ENCODE data around the gene PYROXD2.

PYROXD2 gene

DNA sequence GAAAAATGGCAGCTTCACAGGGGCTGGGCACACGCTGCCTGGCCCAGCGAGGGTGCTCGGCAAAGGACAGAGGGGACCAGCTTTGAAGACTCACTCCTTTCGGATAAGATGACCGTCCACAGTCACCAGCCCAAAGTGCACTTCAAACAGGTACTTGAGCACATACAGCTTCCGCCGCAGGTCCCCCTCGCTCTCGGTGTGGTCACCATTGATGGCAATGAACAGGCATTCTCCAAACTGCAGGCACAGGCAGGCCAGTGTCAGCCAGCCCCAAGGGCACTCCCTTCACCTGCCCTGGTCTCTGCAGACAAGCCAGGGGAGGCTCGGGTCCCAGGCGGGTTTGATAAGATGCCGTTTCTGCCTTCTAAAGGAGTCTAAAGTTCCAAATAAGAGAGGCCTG is 20.2 kb upstream of the PYROXD2 start:
- no peak for DNase-seq (ENCODE audit: low read depth in 2 of 2)

DNA sequence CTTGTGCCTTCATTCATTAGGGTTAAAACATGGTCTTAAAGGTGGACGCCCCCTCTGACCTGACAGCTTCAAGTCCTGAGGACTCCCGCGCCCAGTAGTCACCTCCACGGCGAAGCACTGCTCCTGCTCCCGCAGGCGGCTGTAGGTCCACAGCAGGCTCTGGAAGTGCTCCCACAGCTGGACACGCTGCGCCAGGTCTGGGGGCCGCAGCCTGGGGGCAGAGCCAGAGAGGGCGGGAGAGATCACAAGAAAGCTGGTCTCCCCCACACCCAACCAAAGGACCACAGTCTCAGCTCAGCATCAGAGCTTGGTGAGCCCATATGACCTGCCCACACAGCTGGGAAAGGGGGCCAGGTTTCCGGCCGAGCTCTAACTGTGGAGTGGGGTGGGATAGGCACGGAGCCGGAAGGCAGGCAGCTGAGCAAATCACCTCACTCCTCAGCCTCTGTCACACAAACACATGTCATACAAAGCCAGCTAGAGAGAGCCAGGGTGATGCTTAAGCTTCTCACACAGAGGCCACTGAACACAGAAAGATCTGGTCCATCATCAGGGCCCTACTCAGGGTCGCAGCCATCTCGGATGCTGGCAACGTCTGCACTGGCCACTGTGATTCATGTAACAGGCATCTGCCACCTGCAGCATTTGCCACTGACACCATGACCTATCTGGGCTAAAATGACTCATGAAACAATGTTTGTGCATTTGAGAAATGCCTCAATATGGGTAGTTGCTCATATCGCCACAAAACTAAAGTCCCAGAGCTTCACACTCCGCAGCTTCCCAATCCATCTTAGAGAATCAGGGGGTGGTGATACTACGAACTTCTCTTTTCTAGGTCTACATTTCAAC is 19.1 kb upstream of the PYROXD2 start:
- no peak for DNase-seq (ENCODE audit: low read depth in 2 of 2)

DNA sequence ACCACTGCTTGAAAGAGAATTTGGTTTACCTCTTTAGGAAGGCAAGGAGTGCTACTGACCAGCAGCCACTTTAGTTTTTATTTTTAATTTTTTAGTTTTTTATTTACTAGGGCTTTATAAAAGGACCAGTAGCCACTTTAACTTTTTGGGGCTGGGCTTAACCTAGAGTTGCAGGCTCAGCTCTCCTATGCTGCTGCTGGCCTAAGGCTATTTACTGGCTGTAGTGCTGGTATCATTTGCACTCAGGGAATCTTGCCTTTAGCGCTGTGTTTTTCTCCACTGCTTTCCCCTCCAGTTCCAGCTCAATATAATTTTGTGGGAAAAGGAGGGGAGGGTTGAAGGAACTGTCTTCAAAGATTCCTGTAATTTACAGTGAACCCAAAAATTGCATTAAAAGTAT is 18.4 kb upstream of the PYROXD2 start:
- DNase-seq (ENCODE audit: low read depth in 2 of 2), result no peak

DNA sequence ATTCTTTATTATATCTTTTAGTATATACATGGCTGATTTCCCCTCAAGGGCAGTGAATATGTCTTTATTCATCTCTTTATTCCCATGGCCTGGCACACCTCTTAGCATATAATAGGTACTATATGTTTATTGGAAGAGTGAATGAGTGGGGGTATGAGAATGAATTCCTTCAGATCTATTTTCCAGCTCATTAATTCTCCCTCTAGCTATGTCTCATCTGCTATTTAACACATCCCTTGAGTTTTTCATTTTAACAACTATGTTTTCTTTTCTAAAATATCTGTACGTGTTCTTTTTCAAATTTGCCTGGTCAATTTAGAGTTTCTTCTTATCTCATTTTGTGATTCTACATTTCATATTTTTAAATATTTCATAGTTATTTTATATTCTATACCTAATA is 17.3 kb upstream of the PYROXD2 start:
- no peak for DNase-seq (ENCODE audit: low read depth in 2 of 2)

DNA sequence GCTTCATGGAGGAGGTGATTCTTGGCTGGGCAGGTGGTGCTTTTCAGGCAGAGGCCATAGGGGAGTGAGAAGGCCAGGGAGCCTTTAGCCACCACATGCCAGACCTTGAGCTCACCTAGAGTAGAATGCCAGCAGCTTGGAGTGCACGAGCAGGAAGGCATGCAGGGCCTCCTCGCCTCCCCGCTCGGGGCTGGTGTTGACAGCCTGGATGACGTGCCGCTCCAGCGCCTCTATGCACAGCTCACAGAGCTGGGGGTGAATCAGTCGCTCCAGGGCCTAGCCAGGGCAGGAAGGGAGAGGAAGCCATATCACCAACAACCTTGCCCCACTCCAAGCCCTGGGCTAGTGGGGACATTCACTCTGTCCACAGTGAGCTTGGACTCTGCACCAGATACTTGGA is 16.0 kb upstream of the PYROXD2 start:
- DNase-seq (ENCODE audit: low read depth in 2 of 2), result no peak

DNA sequence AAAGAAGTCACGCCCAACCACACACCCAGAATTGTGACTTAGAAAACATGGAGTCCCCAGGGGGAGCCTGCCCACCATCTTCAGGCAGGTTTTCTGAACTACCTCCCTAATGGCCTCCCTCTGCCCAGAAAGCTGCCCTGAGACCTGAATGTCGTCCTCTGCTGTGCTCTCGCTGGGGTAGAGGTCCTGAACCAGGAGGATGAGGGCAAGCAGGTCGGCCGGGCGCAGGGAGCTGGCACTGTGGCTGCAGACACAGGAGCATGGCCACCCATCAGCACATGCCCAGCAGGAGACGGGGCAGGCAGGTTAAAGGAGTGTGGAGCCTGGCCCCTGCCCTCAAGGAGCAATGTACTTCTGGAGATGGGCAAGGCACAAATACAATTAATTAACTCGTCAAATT is 15.4 kb upstream of the PYROXD2 start:
- no peak for DNase-seq (ENCODE audit: low read depth in 2 of 2)

DNA sequence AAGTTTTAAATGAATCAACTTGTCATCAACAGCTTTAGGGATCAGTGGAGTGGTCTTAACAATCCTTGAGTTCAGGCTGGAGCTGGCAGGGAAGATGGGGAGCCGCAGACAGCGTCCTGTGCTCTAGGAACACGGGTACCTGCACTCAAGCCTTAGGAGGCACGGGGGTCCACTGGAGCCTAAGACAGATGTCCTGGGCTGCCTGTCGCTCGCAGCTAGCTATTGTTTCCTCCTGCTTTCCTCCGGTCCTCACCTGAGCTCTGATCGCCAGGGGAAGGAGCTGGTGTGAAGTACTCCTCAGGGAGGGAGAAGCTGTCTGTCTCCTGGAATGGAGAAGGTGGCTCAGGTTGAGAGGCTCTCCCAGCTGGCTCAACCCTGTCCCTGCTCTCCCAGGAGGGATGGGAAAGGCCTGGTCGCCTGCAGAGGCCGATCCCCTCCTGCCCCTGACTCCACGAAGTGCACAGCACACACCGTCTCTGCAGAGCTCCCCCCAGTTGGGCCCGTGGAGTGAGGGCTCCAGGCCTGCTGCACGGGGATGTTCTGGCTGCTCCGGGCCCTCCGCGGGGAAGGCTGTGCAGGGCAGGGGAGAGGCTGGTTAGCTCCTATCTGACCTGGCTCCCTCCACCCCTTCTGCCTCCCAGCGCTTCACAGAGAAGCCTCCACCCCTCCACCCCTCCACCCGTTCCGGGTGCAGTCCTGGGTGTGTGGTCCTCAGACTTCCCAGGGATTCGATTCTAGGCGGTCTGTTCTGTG is 14.5 kb upstream of the PYROXD2 start:
- DNase-seq (ENCODE audit: low read depth in 2 of 2), result no peak

DNA sequence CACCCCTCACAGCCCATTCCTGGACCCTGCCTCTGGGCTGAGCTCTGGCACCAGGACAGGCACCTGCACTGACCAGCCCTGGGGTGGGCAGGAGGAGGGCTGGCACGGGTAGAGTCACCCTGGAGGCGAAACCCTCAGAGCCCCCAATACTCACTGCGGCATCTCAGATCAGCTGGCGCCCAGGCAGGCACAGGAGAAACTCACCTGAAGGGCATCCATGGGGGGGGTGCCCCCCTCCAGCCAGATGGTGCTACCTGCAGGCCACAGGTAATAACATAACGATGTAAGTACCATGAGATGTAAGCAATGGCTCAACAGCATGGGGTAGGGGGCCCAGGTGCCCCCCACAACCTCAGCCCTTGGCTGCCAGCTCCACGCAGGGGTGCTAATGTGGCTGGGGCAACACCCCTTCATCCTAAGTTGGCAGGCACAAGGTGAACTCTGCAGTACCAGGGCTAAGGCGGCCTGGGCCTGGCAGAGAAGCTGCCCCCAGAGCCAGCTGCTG is 12.1 kb upstream of the PYROXD2 start:
- DNase-seq (ENCODE audit: low read depth in 2 of 2), result no peak

DNA sequence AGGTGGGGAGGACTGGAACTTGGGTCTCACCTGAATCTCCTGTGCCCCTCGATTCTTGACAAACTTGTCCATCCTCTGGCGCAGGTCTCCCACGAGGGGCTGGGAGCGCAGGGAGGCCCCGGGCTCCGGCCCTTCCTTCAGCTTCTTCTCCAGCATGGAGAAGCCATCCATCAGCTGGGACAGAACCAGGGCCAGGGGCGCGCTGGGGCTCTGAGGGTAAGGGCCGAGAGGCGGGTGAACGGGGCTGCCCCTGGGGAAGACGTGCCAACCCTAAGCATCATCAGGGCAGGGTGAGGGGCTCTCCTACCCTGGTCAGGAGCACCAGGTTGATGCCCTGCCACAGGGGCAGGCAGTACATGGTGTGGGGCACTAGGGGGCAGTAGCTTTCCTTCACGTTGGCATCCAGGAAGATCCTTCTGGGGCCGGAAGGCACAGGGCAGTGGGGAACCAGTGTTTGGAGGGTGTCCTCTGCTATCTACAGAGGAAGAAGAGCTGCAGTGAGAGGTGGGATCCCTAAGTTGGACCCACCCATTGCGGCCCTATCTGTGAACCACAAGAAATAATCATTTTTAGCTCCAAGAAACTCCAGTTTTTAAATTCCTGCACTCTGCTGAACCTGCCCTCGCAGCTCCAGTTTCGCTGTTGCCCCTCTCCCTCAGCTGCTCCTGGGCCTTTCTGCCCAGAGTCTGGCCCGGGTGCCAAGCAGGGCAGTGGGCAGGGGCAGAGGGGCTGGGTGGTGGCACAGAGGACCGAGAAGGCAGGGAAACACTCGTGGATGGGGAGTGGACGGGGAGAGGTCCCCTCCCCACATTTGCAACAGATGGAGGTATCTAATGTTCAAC is 10.8 kb upstream of the PYROXD2 start:
- no peak for DNase-seq (ENCODE audit: low read depth in 2 of 2)

DNA sequence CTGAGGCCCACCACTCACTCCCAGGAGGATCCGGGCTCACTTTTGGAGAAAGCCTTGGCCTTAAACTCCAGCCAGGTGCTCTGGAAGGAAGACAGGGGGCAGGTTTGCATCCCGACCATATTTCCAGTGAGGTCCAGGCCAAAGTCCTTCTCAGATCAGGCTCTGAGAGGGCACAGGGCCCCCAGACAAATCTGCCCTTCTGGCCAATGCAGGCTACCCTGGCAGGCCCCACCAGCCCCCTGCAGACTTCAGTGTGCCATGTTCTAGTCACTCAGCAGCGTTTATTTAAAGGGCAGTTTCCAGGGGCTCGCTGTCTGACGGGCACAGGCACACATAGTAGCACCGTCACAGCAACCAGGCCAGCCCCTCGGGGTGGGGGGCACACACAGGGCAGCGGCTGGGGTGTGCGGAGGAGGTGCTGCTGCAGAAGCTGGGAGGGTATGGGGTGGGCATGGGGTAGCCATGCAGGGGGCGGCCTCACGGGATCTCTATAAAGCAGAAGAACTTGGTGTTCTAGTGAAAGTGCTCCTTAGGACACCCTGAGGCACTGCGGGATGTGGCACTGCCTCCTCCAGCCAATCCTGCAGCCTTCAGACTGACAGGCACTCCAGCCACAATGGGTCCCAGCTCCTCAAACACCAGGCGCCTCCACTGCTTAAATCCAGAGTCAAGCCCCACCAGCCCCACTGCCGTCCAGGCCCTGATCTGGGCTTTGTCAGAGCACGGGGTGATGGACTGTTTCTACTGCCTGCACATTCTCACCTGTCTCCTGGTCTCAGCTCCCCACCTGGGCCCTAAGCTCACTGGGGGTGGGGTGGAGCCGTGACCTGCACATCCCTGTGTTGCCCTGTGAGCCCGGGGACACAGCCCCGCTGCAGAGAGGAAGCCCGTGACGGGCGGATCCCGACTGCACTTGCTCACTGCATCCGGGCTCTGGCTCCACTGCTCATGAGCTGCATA is 9.6 kb upstream of the PYROXD2 start:
- DNase-seq (ENCODE audit: low read depth in 2 of 2), result no peak

DNA sequence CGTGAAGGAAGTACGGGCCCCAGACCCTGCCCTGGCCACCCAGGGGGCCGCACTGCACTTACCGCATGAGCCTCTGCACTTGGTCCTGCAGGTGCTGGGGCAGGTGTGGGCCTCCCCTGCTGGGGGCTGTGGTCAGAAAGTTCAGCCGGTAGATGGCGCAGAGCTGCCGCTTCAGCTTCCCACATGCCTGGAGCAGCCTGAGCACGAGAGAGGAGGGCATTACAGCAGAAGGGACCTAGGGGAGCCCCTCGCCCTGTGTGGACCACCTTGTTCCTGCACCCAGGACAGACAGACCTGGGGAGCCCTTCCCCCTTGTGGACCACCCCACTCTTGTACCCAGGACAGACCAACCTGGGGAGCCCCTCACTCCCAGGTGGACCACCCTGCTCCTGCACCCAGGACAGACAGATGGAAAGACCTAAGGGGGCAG is 8.7 kb upstream of the PYROXD2 start:
- no peak for DNase-seq (ENCODE audit: low read depth in 2 of 2)

DNA sequence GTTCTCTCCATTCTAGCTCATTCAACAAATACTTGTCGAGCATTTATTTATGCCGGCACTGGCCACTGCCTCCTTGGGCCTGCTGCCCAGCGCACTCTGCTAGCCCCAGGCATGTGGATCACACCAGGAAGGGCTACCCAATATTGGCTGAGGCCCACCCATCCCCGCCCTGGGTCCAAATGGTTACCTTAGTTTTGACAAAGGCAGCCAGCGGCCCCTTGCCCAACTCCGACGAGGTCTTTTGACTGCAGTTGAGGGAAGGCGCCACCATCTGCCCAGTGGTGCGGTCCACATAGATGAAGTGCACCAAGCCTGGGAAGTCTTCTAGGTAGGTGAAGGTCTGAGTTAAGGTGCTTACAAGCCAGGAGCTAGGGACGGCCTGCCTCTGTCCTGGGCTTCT is 7.2 kb upstream of the PYROXD2 start:
- no peak for DNase-seq (ENCODE audit: low read depth in 2 of 2)

DNA sequence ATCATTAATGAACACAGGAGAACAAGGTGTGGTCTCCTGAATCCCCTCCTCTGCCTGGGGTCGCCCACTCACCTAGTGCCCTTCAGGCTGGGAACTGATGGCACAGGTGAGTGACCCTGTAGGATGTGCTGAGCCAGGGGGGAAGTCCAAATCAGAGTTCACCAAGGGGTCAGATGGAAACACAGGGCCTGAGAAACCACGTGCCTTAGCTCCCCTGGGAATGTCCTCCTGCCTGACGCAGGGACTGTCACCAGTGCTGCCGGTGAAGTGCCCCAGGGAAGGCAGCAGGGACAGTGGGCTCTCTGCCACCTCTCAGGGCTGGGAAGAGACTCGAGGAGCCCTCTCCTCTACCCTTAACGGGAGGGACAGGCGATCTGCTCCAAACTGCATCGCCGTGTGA is 5.8 kb upstream of the PYROXD2 start:
- DNase-seq (ENCODE audit: low read depth in 2 of 2), result no peak

DNA sequence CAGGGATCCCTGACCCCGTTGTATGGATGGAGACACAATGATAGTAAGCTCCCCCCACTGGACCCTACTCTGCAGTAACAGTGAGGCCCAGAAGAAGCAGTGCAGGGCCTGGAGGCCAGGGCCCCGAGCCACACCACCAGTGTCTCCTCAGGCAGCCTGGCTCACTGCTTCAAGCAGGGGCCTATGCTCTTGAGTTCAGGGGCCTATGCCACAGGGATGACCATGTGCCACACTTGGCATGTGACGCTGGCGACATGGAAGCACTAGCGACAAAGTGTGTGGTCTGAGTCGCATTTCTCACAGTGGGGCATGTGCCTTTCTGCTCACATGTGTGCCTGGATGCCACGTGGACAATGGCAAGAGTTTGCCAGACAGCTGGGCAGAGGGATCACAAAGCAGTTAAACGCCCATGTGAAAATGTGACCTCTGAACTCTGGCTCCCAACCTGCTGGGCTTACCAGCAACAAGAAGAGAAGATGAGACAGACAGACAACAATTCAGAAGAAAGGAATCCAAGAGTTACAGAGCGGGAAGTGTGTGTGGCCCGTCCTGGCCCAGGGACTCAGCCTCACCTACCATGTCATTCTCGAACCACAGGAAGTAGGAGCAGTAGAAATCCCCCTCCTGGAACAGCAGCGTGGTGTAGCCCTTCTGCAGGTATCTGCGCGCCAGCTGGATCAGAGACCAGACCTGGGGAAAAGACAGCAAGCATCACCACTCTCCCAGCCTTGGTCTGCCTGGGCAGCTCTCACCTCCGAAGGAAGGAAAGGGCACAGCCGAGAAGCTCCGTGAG is 4.7 kb upstream of the PYROXD2 start:
- no peak for DNase-seq (ENCODE audit: low read depth in 2 of 2)

DNA sequence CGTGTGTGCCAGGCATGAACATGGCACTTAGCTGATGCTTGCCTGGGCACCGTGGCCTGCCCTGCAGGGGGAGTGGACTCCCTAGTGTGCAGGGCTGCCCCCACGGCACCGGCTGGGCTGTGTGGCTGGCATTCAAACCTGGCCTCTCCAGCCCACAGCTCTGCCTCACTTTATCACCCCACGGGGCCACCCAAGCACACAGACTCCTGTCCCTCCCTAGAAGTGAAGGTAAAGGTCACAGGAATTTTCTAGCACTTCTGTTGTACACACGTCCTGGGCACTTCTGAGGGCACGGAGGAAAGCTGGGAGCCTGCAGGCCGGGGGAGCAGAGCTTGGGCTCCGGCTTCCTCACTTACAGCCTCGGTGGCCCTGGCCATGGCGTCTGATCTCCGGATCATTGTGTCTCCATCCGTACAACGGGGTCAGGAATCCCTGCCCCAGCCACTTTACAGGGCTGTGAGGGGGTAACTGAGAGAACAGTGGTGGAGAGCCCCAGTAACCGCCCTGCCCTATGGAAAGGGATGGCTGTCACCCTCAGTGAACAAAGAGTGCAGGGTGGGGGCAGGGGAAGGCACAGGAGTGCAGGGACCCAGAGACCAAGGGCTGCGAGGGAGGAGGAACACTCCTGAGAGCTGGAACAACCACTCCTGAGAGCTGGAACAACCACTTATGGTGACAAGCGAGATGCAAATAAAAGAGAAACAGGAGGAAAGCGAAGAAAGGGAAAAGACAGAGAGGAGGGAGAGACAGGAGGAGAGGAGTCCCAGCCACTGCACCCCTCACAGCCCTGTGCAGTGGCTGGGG is 3.9 kb upstream of the PYROXD2 start:
- no peak for DNase-seq (ENCODE audit: low read depth in 2 of 2)

DNA sequence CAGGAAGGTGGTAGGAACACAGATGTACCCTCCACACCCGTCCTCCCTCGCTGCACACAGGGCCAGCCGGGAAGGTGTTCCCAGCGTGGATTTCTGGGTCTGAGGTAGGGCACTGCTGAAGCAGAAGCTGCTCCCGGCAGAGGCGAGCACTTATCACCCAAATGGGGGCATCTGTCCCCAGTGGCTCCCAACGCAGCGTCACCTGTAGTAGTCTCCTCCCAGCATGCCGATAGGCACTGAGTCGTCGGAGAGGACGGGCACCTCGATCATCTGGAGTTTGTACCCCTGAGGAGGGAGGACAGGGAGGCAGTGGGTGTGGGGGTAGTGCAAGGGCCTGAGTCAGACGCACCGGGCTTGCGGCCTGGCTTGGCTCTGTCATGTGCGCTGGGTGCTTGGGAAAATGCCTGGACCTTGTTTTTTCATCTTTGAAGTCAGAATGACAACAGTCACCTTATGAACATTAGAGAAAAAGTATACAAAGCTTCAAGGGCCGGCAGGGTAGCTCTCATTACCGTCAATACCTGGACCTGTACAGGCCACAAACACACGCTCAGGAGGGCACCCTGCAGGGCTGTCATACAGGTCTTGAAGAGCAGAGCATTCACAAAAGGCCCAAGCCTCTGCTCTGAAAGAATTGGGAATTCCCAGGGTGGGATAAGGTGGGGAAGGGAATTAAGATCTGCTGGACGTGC is 3.1 kb upstream of the PYROXD2 start:
- no peak for DNase-seq (ENCODE audit: low read depth in 2 of 2)

DNA sequence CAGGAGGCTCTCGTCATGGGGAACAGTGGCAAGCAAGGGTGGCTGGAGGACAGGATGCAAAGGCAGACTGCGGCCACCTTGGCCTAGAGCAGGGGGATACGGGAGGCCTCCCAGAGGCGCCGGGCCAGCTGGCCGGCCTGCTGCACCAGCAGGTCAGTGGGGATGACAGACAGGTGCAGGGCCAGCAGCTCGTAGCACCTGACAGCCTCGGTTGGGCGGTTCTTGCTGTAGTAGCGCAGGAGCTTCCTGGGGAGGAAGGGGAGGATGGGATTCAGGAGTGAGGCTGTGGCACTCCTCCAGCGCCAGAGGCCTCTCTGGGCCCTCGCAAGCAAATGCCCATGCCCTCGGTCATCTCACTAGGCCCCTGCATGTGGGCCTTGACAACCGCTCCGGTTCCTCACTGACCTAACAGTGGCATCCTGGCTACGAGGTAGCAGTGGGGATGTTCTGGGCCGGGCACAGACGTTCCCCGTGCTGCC is 2.5 kb upstream of the PYROXD2 start:
- no peak for DNase-seq (ENCODE audit: low read depth in 2 of 2)

DNA sequence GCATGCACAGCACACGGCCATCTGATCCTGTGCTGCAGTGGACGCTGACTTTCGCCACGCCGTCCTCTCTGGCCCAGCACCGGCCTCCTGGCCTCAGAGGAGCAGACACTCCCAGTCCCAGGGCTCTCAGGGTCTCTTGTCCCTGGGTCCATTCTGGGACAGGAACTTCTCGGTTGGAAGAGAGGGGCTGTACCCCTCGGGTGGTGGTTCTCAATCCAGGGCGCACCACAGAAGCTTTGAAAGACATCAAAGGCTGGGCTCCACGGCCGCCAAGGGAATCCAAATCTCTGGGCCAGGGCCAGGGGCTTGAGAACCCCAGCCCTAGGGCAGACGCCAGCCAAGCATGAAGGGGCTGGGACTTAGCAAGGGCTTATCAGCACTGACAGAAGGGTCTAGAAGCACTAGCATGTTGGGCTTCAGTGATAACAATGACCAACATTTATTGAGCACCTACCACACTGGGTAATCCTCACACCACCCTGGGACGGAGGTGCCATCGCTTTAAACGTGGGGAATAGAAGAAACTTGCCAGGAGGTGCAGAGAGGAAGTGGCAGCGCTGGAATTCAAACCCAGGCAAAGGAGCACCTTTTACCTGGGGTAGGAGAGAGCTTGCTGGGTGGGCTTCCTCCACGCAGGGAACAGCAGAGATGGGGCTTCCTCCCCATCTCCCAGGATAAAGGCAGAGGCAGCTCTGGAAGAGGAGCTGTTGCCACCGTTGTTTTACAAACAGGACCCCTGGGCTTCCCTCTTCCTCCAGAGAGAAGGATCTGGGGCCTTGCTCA is 1.8 kb upstream of the PYROXD2 start:
- DNase-seq (ENCODE audit: low read depth in 2 of 2), result no peak
